ENCODE results near the gene OXSR1.
A peak's percentile ranks its signal among the peaks of the same experiment; 100 is the strongest.
"Not testable (repeated sequence)": the region's sequence is repeated elsewhere in the genome, so short reads cannot be mapped to it uniquely, and the experiment has no call there.

Gene OXSR1

GRCh38 chr3:38133209-38133556, 32.2 kb upstream of the OXSR1 start:
- peaks cover 23% of the 10 kb centered on the region for H3K36me3 ChIP-seq (ENCODE audit: control insufficient read depth, insufficient read depth, low read length)
- no peak overlapping the region for H3K4me3 ChIP-seq (replicated peaks; ENCODE audit: low read depth, low read length)
- no peak for DNase-seq (ENCODE audit: extremely low read depth, insufficient read length)
- H3K27me3 ChIP-seq (replicated peaks; ENCODE audit: control insufficient read depth, insufficient read depth, low read length): no peaks in the 10 kb centered on the region
- TF ChIP-seq CTCF (IDR thresholded peaks at IDR 0.05; ENCODE audit: insufficient read depth, low read length, poor library complexity, severe bottlenecking): no peak

- DNase-seq (ENCODE audit: extremely low read depth, insufficient read length): no peak
- H3K4me3 ChIP-seq (replicated peaks; ENCODE audit: low read depth, low read length): no peak overlapping the region
- no peaks in the 10 kb centered on the region for H3K27me3 ChIP-seq (replicated peaks; ENCODE audit: control insufficient read depth, insufficient read depth, low read length)
- TF ChIP-seq CTCF (IDR thresholded peaks at IDR 0.05; ENCODE audit: insufficient read depth, low read length, poor library complexity, severe bottlenecking): no peak
- H3K36me3 ChIP-seq (ENCODE audit: control insufficient read depth, insufficient read depth, low read length): peaks cover 23% of the 10 kb centered on the region
Measured at GRCh38 chr3:38133557-38134405, 31.6 kb upstream of the OXSR1 start.

GRCh38 chr3:38134517-38135143, 30.7 kb upstream of the OXSR1 start:
- H3K4me3 ChIP-seq (replicated peaks; ENCODE audit: low read depth, low read length); H3K27me3 ChIP-seq (replicated peaks; ENCODE audit: control insufficient read depth, insufficient read depth, low read length); DNase-seq (ENCODE audit: extremely low read depth, insufficient read length): not testable (repeated sequence)
- peaks cover 18% of the 10 kb centered on the region for H3K36me3 ChIP-seq (ENCODE audit: control insufficient read depth, insufficient read depth, low read length)

- Histone ChIP-seq H3K4me3 (replicated peaks; ENCODE audit: low read depth, low read length) (peak overlapping the region; percentile 95), H3K36me3 (ENCODE audit: control insufficient read depth, insufficient read depth, low read length) (peaks cover 16% of the 10 kb centered on the region)
- not testable (repeated sequence) for DNase-seq (ENCODE audit: extremely low read depth, insufficient read length); H3K27me3 ChIP-seq (replicated peaks; ENCODE audit: control insufficient read depth, insufficient read depth, low read length)
Measured at GRCh38 chr3:38135621-38136277, 29.6 kb upstream of the OXSR1 start.

- no peaks in the 10 kb centered on the region for H3K27me3 ChIP-seq (replicated peaks; ENCODE audit: control insufficient read depth, insufficient read depth, low read length)
- no peak for TF ChIP-seq CTCF (IDR thresholded peaks at IDR 0.05; ENCODE audit: insufficient read depth, low read length, poor library complexity, severe bottlenecking)
- H3K36me3 ChIP-seq (ENCODE audit: control insufficient read depth, insufficient read depth, low read length): peaks cover 18% of the 10 kb centered on the region
- DNase-seq (ENCODE audit: extremely low read depth, insufficient read length): peak; percentile 41
- peak overlapping the region; percentile 95 for H3K4me3 ChIP-seq (replicated peaks; ENCODE audit: low read depth, low read length)
Measured at GRCh38 chr3:38136393-38136776, 29.0 kb upstream of the OXSR1 start.

- no peak for TF ChIP-seq CTCF (IDR thresholded peaks at IDR 0.05; ENCODE audit: insufficient read depth, low read length, poor library complexity, severe bottlenecking)
- Histone ChIP-seq H3K4me3 (replicated peaks; ENCODE audit: low read depth, low read length) (peak within 1 kb of the TSS; percentile 95), H3K27me3 (replicated peaks; ENCODE audit: control insufficient read depth, insufficient read depth, low read length) (no peaks in the 10 kb centered on the region), H3K36me3 (ENCODE audit: control insufficient read depth, insufficient read depth, low read length) (peaks cover 21% of the 10 kb centered on the region)
- DNase-seq (ENCODE audit: extremely low read depth, insufficient read length): peak; percentile 97
Measured at GRCh38 chr3:38136777-38137614, 28.3 kb upstream of the OXSR1 start, which contains the start of gene ACAA1. ACAA1 (minus strand) TSS chr3:38137127; CDS start chr3:38137035, 92 bp downstream.
